GM19467 (cell line): ENCODE results near the gene DPT.

Experiments used
- ATAC-seq: cut with Tn5 transposase; IDR thresholded peaks from one replicate; pipeline ENCODE4 v1.9.1; 2021; ENCODE audit warnings: mild to moderate bottlenecking, moderate library complexity; ENCODE audit not compliant: unreplicated experiment

DPT gene

GRCh38 chr1:168672278-168672677 lies 56.7 kb downstream of the DPT start:
- no peak for ATAC-seq

DNA sequence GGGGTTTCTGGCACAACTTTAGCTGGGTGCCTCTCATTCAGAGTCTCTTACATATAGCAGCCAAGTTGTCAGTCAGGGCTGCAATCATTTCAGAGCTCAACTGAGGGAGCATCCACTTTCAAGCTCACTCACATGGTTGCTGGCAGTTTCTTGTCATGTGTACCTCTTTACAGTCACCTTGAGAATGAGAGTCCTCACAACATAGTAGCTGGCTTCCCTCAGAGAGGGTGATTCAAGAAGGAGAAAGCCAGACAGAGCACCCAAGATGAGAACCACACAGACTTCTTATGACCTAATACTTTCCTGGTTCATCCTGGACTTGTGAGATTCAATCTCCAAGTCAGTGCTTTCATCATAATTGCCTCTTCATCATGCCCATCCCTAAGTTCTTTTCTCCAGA lies 57.2 kb downstream of the DPT start:
- no peak for ATAC-seq

GRCh38 chr1:168665975-168666374 lies 63.0 kb downstream of the DPT start:
- ATAC-seq, result no peak

DNA sequence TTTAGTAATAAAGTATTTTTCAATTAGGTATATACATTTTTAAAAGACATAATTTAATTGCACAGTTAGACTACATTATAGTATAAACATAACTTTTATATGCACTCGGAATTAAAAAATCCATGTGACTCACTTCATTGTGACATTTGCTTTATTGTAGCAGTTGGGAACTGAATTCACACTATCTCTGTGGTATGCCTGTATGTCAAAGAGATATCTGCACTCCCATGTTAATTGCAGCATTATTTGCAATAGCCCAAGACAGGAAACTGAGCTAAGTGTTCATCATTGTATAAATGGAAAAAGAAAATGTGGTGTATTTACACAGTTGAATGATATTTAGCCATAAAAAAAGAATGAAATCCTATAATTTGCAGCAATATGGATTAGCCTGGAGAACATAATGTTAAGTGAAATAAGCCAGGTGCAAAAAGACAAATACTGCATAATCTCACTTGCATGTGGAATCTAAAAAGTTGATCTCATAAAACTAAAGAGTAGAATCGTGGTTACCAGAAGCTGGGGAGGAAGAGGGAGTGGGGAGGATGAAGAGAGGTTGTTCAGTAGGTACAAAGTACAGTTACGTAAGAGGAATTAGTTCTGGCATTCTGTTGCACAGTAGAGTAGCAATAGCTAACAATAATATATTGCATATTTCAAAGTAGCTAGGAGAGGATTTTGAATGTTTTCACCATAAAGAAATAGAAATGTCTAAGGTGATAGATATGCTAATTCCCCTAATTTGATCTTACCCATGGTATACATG lies 64.8 kb downstream of the DPT start:
- no peak for ATAC-seq

GRCh38 chr1:168656485-168656884 lies 72.5 kb downstream of the DPT start:
- no peak for ATAC-seq

DNA sequence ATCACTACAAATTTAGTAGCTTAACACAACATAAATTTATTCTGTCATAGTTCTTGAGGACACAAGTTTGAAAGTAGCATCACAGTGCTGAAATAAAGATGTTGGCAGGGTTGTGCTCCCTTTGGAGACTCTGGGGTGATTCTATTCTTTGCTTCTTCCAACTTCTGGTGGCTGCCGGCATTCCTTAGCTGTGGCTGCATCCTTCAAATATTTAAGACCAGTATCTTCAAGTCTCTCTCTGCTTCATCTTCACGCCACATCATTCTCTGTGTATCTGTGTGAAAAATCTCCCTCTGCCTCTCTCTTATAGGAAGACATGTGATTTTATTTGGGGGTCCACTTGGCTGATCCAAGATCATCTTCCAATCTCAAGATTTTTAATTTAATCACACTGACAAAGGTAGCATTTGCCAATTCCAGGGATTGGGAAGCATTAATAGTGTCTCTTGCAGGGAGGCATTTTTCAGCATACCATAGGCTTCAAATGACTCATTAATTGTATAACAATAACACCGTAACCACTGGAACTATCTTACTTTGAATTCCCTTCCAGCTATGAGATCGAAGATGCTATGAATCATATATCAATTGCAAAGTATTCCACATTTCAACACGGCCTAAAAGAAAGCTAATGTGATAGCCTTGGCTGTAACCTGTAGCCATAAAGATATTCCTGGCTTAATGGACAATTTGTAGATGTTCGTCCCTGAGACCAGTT lies 74.6 kb downstream of the DPT start:
- no peak for ATAC-seq

DNA sequence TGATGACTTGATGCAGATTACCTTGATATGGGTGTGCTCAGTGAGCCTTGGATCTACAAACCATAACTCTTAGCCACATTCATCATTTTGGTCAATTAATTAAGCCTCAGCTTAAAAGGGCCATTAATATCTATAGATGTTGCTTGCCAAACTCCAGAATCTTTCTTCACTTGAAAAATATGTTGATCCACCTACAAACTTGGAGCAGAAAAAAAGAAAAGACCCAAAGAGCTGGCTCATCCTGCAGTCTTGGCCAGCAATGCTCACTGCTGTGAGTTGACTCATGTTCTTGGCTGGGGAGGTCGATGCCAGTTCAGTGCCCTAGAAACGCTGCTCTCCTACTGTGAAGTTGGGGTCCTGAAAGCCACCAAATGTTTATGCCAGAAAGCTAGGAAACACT lies 75.4 kb downstream of the DPT start:
- no peak for ATAC-seq

DNA sequence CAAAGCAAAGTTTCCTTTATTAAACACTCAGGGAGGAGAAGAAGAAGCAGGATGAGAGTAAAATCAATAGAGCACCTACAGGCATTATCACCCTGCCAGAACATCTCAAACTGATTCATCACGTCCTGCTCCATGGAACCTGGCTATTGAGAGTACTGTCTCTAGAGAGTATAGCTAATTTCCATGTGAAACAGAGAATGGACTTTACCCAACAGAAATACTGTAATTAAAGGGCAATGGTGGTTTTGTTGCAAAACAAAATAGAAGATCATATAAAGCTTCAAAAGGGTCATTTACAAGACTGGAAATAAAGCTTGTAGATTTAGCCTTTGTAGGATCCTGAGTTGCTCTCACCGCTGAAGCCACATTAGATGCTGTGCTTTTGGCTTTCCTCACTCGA lies 83.3 kb downstream of the DPT start:
- ATAC-seq, result no peak
